K562 (cell line): ENCODE data around the gene PTPN7. TPM values are rescaled to one million over a fixed set of nuclear protein-coding genes. Genes with fewer than 3 reads are reported as not detected.

Experiments
- CHD4 ChIP-seq: fragments of 200-600 bp; sonication (generic); IDR thresholded peaks from 3 replicates; pipeline ENCODE4 v1.6.1; 2012; ENCODE audit warnings: low read depth, mild to moderate bottlenecking, mixed read lengths, low read length, inconsistent platforms; ENCODE audit not compliant: insufficient read depth, insufficient replicate concordance, poor library complexity, severe bottlenecking
- CREM ChIP-seq: IDR thresholded peaks from 2 replicates; pipeline ENCODE4 v1.6.1; 2014; ENCODE audit warnings: antibody characterized with exemption, low read depth
- ELF2 ChIP-seq: fragments of 250-450 bp; sonication (Bioruptor Pico); IDR thresholded peaks from 2 replicates; pipeline ENCODE4 v1.5.0; 2021; ENCODE audit warnings: mild to moderate bottlenecking
- FOXK1 ChIP-seq: sonication (generic); formaldehyde crosslinking; IDR thresholded peaks from 2 replicates; pipeline ENCODE4 v1.8.0; 2022; ENCODE audit warnings: missing genetic modification reagents, mild to moderate bottlenecking, borderline replicate concordance
- ILF3 ChIP-seq: fragments of 450-650 bp; IDR thresholded peaks from 2 replicates; pipeline ENCODE4 v1.6.1; 2018; ENCODE audit warnings: antibody characterized with exemption, mild to moderate bottlenecking, moderate library complexity, borderline replicate concordance
- TAL1 ChIP-seq: fragments of 450-650 bp; IDR thresholded peaks from 2 replicates; pipeline ENCODE4 v1.6.1; 2016; ENCODE audit warnings: mild to moderate bottlenecking
- ZNF507 ChIP-seq: conservative IDR thresholded peaks from 2 replicates; pipeline ENCODE4 v1.6.1; 2017; ENCODE audit warnings: missing genetic modification characterization, missing compliant biosample characterization
- polyA plus RNA-seq, 8 experiments: library from polyadenylated mRNA; depleted of rRNA in 4 of 8; stranded (reverse) in 5 of 8; unstranded in 3 of 8; fragments of >200 nt; fragmentation: Nextera tagmentation in 2 of 8; fragmentation: Illumina TruSeq in 1 of 8; extraction: Ambion mirVana in 2 of 8; extraction: Trizol in 1 of 8; gene quantifications; 2 replicates each; pipeline versions ENCODE4 v1.2.1 to v1.2.3, GENCODE V29; 2011 to 2014; ENCODE audit warnings: inconsistent platforms in 1 of 8, missing spikeins in 1 of 8
- total RNA-seq, 7 experiments: library from RNA; depleted of rRNA in 6 of 7; stranded (reverse); fragments of >200 nt in 6 of 7; fragmentation: Illumina TruSeq in 2 of 7; extraction: Trizol in 2 of 7; gene quantifications; 2 replicates each; pipeline versions ENCODE4 v1.2.1 to v1.2.3, GENCODE V29; 2011 to 2021; ENCODE audit warnings: low replicate concordance in 1 of 7
- TF ChIP-seq, protein P1 (sequence below), 2 experiments: fragments of 450-650 bp; IDR thresholded peaks; 2 replicates each; pipeline ENCODE4 v1.6.1; 2016; ENCODE audit warnings: mild to moderate bottlenecking in 2 of 2, borderline replicate concordance in 1 of 2, low read depth in 1 of 2, moderate library complexity in 1 of 2

The PTPN7 gene
- total and polyA plus RNA-seq, 9 of the 15 experiments (the other 6 are each of a cell fraction or from before 2014, with no cell fraction given): 18.7 to 144 (median 120) TPM

DNA sequence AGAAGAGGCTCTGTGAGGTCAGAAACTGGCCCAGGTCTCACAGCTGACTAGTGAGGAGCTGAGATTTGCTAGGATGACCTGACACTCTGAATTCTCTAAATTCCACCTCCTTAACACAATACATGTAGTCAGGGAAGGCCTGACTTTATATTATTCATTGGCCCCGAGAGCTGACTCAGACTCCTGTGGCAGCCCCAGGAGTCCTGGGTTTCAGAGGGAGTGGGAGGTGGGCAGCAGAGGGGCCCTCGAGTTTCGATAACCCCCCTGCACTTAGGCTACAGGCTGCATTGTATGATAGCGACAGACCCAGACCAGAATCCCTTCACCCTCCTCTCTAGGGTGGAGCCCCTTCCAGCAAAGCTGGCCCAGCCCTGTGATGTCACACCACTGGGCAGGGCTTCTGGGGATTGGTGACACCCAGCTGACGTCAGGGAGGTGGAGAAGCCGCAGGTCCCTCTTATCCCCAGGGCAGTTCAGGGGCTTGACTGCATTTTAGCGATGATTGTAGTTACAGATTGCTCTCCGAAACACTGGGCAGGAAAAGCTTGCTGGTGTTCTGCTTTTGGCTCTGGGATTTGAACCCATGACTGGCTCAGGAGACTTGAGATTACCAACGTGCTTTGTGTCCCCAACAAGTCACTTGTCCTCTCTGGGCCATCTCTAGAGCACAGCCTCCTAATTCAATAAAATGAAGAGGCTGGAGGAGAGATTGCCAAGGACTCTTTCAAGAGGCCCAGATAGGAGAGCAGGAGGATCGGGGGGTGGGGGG is 54.6 kb downstream of the PTPN7 start (continued):
- TF ChIP-seq, protein P1, sequence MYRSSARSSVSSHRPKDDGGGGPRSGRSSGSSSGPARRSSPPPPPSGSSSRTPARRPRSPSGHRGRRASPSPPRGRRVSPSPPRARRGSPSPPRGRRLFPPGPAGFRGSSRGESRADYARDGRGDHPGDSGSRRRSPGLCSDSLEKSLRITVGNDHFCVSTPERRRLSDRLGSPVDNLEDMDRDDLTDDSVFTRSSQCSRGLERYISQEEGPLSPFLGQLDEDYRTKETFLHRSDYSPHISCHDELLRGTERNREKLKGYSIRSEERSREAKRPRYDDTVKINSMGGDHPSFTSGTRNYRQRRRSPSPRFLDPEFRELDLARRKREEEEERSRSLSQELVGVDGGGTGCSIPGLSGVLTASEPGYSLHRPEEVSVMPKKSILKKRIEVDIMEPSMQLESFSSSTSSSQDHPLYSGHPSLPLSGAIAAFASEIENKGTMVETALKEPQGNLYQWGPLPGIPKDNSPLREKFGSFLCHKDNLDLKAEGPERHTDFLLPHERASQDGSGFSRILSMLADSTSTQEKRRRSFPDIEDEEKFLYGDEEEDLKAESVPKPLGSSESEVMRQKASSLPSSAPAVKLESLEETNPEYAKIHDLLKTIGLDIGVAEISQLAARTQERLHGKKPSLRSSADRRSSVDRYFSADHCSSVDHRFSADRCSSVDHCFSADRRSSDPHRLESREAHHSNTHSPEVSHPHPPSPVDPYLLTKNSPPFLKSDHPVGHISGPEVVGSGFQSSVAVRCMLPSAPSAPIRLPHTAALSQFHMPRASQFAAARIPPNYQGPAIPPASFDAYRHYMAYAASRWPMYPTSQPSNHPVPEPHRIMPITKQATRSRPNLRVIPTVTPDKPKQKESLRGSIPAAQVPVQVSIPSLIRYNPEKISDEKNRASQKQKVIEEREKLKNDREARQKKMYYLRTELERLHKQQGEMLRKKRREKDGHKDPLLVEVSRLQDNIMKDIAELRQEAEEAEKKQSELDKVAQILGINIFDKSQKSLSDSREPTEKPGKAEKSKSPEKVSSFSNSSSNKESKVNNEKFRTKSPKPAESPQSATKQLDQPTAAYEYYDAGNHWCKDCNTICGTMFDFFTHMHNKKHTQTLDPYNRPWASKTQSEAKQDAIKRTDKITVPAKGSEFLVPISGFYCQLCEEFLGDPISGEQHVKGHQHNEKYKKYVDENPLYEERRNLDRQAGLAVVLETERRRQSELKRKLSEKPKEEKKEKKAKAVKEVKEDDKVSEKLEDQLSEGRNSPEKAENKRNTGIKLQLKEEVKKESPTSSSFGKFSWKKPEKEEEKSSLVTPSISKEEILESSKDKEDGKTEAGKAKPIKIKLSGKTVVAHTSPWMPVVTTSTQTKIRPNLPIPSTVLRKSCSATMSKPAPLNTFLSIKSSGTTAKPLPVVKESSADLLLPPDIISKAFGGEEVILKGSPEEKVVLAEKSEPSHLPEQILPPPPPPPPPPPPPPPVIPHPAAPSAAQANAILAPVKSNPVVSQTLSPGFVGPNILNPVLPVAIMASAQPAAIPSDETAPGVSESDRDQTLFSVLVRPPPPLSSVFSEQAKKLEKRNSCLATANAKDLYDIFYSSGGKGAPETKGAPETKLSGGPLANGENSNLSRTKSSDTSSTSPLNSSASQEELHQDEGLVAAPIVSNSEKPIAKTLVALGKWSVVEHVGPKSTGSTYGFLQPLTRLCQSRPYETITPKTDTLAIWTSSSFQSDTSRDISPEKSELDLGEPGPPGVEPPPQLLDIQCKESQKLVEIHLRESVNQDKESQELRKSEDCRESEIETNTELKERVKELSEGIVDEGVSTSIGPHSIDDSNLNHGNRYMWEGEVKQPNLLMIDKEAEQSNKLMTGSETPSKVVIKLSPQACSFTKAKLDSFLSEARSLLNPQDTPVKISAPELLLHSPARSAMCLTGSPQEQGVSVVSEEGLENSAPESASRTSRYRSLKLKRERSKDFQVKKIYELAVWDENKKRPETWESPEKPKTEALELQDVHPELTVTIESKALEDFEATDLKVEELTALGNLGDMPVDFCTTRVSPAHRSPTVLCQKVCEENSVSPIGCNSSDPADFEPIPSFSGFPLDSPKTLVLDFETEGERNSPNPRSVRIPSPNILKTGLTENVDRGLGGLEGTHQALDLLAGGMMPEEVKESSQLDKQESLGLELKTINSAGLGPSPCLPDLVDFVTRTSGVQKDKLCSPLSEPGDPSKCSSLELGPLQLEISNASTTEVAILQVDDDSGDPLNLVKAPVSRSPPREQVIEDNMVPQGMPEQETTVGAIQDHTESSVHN (IDR thresholded peaks at IDR 0.05; ENCODE audit: borderline replicate concordance in 1 of 2, low read depth in 1 of 2): no peak
- TF ChIP-seq ILF3: no peak
- no peak for TF ChIP-seq ELF2 (CRISPR knock-in tag)
- TF ChIP-seq ZNF507: no peak
- TF ChIP-seq FOXK1 (CRISPR knock-in tag): 0 out of 2 replicates have a peak, but pooled peaks have one; percentile 23
- TF ChIP-seq CREM: peak; percentile 92
- TF ChIP-seq CHD4: no peak
- peak; percentile 26; the same call in 1 of the 2 replicates for TF ChIP-seq TAL1
- TF ChIP-seq, all 486 proteins: peak for 53
